HUES64 (cell line): Measurements from ENCODE around the gene ZNF226. TPM values are rescaled to one million over a fixed set of nuclear protein-coding genes. Genes with fewer than 3 reads are reported as not detected.
A peak's percentile ranks its signal among the peaks of the same experiment; 100 is the strongest.
"Not testable (repeated sequence)": the region's sequence is repeated elsewhere in the genome, so short reads cannot be mapped to it uniquely, and the experiment has no call there.

ENCODE experiments used
- H3K27ac ChIP-seq: 2 replicates; pipeline ENCODE4 v1.7.0; 2013; ENCODE audit warnings: low read depth, low read length, inconsistent platforms
- H3K27me3 ChIP-seq: 2 replicates; pipeline ENCODE4 v1.6.1; 2013; ENCODE audit warnings: mild to moderate bottlenecking, low read length; ENCODE audit not compliant: insufficient read depth
- H3K36me3 ChIP-seq: 2 replicates; pipeline ENCODE4 v1.6.1; 2013; ENCODE audit warnings: mild to moderate bottlenecking, low read length; ENCODE audit not compliant: insufficient read depth
- H3K4me1 ChIP-seq: 2 replicates; pipeline ENCODE4 v1.6.1; 2013; ENCODE audit warnings: mild to moderate bottlenecking, low read length, moderate library complexity; ENCODE audit not compliant: insufficient read depth
- H3K4me3 ChIP-seq: 2 replicates; pipeline ENCODE4 v1.5.1; 2013; ENCODE audit warnings: mild to moderate bottlenecking, low read length, moderate library complexity
- H3K9ac ChIP-seq: 2 replicates; pipeline ENCODE4 v1.6.1; 2013; ENCODE audit warnings: mild to moderate bottlenecking, low read depth, low read length
- H3K9me3 ChIP-seq: 2 replicates; pipeline ENCODE4 v1.6.1; 2013; ENCODE audit warnings: low read depth, low read length; ENCODE audit not compliant: insufficient read depth
- WGBS: fragments of 150-250, 120-280 bp; methylation state at CpG from one replicate; pipeline ENCODE4 v1.1.7; 2013; ENCODE audit warnings: missing lambda C conversion rate; 5-methylcytosine and 5-hydroxymethylcytosine counted together
- polyA plus RNA-seq, 2 experiments: library from polyadenylated mRNA; stranded (reverse); fragments of 50-300 nt; gene quantifications; one replicate each; pipeline ENCODE4 v1.2.3, GENCODE V29; 2013

ZNF226 gene
- 9.5 TPM for polyA plus RNA-seq (2013, experiment 1 of 2)
- 13.0 TPM for polyA plus RNA-seq (2013, experiment 2 of 2)

- Histone ChIP-seq H3K27me3 (no peaks in the 10 kb centered on the region; the same call in 1 of the 2 replicates), H3K4me1 (peaks cover 4% of the 10 kb centered on the region; the same call in 1 of the 2 replicates), H3K36me3 (peaks cover 35% of the 10 kb centered on the region), H3K27ac (peak within 1 kb of the TSS; percentile 73), H3K4me3 (peak within 1 kb of the TSS; percentile 82), H3K9ac (peak within 1 kb of the TSS; percentile 84), H3K9me3 (no peaks in the 10 kb centered on the region)
- WGBS: 0% methylated on average over 31 of the region's 32 CpGs
These were observed at the start of gene ZNF226 for GRCh38 chr19:44164673-44165512. TSS of gene ZNF226 (plus strand) at chr19:44165100. CDS start at chr19:44170081, 4,981 bp downstream.

GRCh38 chr19:44121162-44121561, 43.7 kb upstream of the ZNF226 start:
- H3K4me1 ChIP-seq, H3K9me3 ChIP-seq, H3K4me3 ChIP-seq, H3K9ac ChIP-seq, H3K27ac ChIP-seq, H3K27me3 ChIP-seq: not testable (repeated sequence)
- WGBS: 93% methylated on average over 4 of the region's 4 CpGs
- peaks cover 48% of the 10 kb centered on the region for H3K36me3 ChIP-seq

- Histone ChIP-seq H3K27ac (no peak overlapping the region), H3K27me3 (no peaks in the 10 kb centered on the region), H3K9me3 (peaks cover 20% of the 10 kb centered on the region), H3K36me3 (peaks cover 46% of the 10 kb centered on the region), H3K4me1 (no peaks in the 10 kb centered on the region), H3K9ac (no peak overlapping the region), H3K4me3 (no peak overlapping the region)
- WGBS: 89% methylated on average over 4 of the region's 5 CpGs
These were observed 32.9 kb upstream of the ZNF226 start for GRCh38 chr19:44131955-44132354.

GRCh38 chr19:44141191-44142058, 23.5 kb upstream of the ZNF226 start, which contains the start of gene ZNF234:
TSS of gene ZNF234 (plus strand) at chr19:44141554. CDS start at chr19:44144633, 3,079 bp downstream.
- no peaks in the 10 kb centered on the region for H3K9me3 ChIP-seq
- H3K36me3 ChIP-seq: peaks cover 22% of the 10 kb centered on the region
- no peaks in the 10 kb centered on the region for H3K27me3 ChIP-seq
- no peaks in the 10 kb centered on the region for H3K4me1 ChIP-seq
- peak within 1 kb of the TSS; percentile 65 for H3K9ac ChIP-seq
- H3K4me3 ChIP-seq: peak within 1 kb of the TSS; percentile 77
- H3K27ac ChIP-seq: no peak within 1 kb of the TSS
- 1% methylated on average over 52 of the region's 52 CpGs for WGBS

- no peak overlapping the region for H3K27ac ChIP-seq
- peak overlapping the region; percentile 65 for H3K9ac ChIP-seq
- H3K4me1 ChIP-seq: no peaks in the 10 kb centered on the region
- H3K9me3 ChIP-seq: no peaks in the 10 kb centered on the region
- H3K4me3 ChIP-seq: peak overlapping the region; percentile 77
- H3K36me3 ChIP-seq: peaks cover 25% of the 10 kb centered on the region
- no peaks in the 10 kb centered on the region for H3K27me3 ChIP-seq
- 10% methylated on average over 13 of the region's 13 CpGs for WGBS
These were observed 22.9 kb upstream of the ZNF226 start for GRCh38 chr19:44142059-44142433.

- H3K27me3 ChIP-seq: no peaks in the 10 kb centered on the region
- H3K36me3 ChIP-seq: peaks cover 85% of the 10 kb centered on the region
- WGBS: 92% methylated on average over 4 of the region's 4 CpGs
- H3K27ac ChIP-seq: no peak overlapping the region
- no peak overlapping the region for H3K4me3 ChIP-seq
- 0 out of 2 replicates have a peak, but pooled peaks cover 2% of the 10 kb centered on the region for H3K9me3 ChIP-seq
- H3K9ac ChIP-seq: no peak overlapping the region
- no peaks in the 10 kb centered on the region for H3K4me1 ChIP-seq
These were observed 15.1 kb upstream of the ZNF226 start for GRCh38 chr19:44149776-44150175.

- H3K27me3 ChIP-seq: no peaks in the 10 kb centered on the region
- H3K27ac ChIP-seq: no peak overlapping the region
- H3K9ac ChIP-seq: no peak overlapping the region
- no peaks in the 10 kb centered on the region for H3K4me1 ChIP-seq
- no peak overlapping the region for H3K4me3 ChIP-seq
- H3K36me3 ChIP-seq: peaks cover 87% of the 10 kb centered on the region
- peaks cover 19% of the 10 kb centered on the region for H3K9me3 ChIP-seq
- 96% methylated on average over 5 of the region's 5 CpGs for WGBS
These were observed 13.4 kb upstream of the ZNF226 start for GRCh38 chr19:44151491-44151890.

- no peaks in the 10 kb centered on the region for H3K27me3 ChIP-seq
- peaks cover 39% of the 10 kb centered on the region for H3K9me3 ChIP-seq
- no peak overlapping the region for H3K9ac ChIP-seq
- H3K4me1 ChIP-seq: no peaks in the 10 kb centered on the region
- no CpG with 5 or more reads among the region's 2 CpGs for WGBS
- no peak overlapping the region for H3K27ac ChIP-seq
- H3K4me3 ChIP-seq: no peak overlapping the region
- H3K36me3 ChIP-seq: peaks cover 60% of the 10 kb centered on the region
These were observed 8.4 kb upstream of the ZNF226 start for GRCh38 chr19:44156475-44156874.

- 0 out of 2 replicates have a peak, but pooled peaks cover under 1% of the 10 kb centered on the region for H3K9me3 ChIP-seq
- peaks cover 24% of the 10 kb centered on the region for H3K36me3 ChIP-seq
- no peak overlapping the region for H3K27ac ChIP-seq
- no peak overlapping the region for H3K4me3 ChIP-seq
- 94% methylated on average over 2 of the region's 2 CpGs for WGBS
- H3K27me3 ChIP-seq: no peaks in the 10 kb centered on the region; the same call in 1 of the 2 replicates
- peaks cover 4% of the 10 kb centered on the region; the same call in 1 of the 2 replicates for H3K4me1 ChIP-seq
- H3K9ac ChIP-seq: no peak overlapping the region
These were observed 1.1 kb upstream of the ZNF226 start for GRCh38 chr19:44163789-44164188.

GRCh38 chr19:44164327-44164672, 600 bp upstream of the ZNF226 start:
- Histone ChIP-seq H3K27me3 (no peaks in the 10 kb centered on the region; the same call in 1 of the 2 replicates), H3K4me3 (peak overlapping the region; percentile 82), H3K9ac (no peak overlapping the region), H3K4me1 (peaks cover 4% of the 10 kb centered on the region; the same call in 1 of the 2 replicates), H3K27ac (no peak overlapping the region), H3K9me3 (no peaks in the 10 kb centered on the region), H3K36me3 (peaks cover 29% of the 10 kb centered on the region)
- 89% methylated on average over 2 of the region's 3 CpGs for WGBS

GRCh38 chr19:44170660-44171059, 5.8 kb downstream of the ZNF226 start:
- H3K4me1 ChIP-seq: not testable (repeated sequence)

More at GRCh38 chr19:44170660-44171059, 5.8 kb downstream of the ZNF226 start:
- WGBS: 94% methylated on average over 4 of the region's 6 CpGs
- H3K27me3 ChIP-seq, H3K27ac ChIP-seq, H3K4me3 ChIP-seq, H3K9ac ChIP-seq: not testable (repeated sequence)
- H3K36me3 ChIP-seq: peaks cover 89% of the 10 kb centered on the region
- peaks cover 34% of the 10 kb centered on the region for H3K9me3 ChIP-seq
